HepG2 (cell line): ENCODE data around the gene UGT1A3. TPM values are rescaled to one million over a fixed set of nuclear protein-coding genes. Genes with fewer than 3 reads are reported as not detected.
A peak's percentile ranks its signal among the peaks of the same experiment; 100 is the strongest.

Experiments used
- CC2D1A ChIP-seq: sonication (generic); formaldehyde crosslinking; IDR thresholded peaks from 2 replicates; pipeline ENCODE4 v1.8.1; 2023; ENCODE audit warnings: mild to moderate bottlenecking, missing genetic modification reagents
- CEBPG ChIP-seq: IDR thresholded peaks from 2 replicates; pipeline ENCODE4 v1.6.1; 2016
- FOSL1 ChIP-seq: sonication (generic); formaldehyde crosslinking; IDR thresholded peaks from 2 replicates; pipeline ENCODE4 v1.9.0; 2021; ENCODE audit warnings: missing genetic modification reagents, borderline replicate concordance
- HIVEP1 ChIP-seq: sonication (generic); formaldehyde crosslinking; IDR thresholded peaks from 2 replicates; pipeline ENCODE4 v1.4.0; 2020; ENCODE audit warnings: mild to moderate bottlenecking, missing genetic modification reagents
- JUNB ChIP-seq: sonication (generic); formaldehyde crosslinking; IDR thresholded peaks from 2 replicates; pipeline ENCODE4 v1.8.0; 2022; ENCODE audit warnings: missing genetic modification reagents, mild to moderate bottlenecking, borderline replicate concordance
- KLF9 ChIP-seq: IDR thresholded peaks from 2 replicates; pipeline ENCODE4 v1.6.1; 2016; ENCODE audit warnings: low read depth
- RORA ChIP-seq: sonication (generic); formaldehyde crosslinking; IDR thresholded peaks from 2 replicates; pipeline ENCODE4 v1.5.0; 2020; ENCODE audit warnings: mild to moderate bottlenecking, missing genetic modification reagents, moderate library complexity
- SIN3A ChIP-seq: IDR thresholded peaks from 2 replicates; pipeline ENCODE4 v1.6.1; 2011; ENCODE audit warnings: low read depth, mild to moderate bottlenecking, control low read depth, low read length, borderline replicate concordance
- SRF ChIP-seq: IDR thresholded peaks from 2 replicates; pipeline ENCODE4 v1.6.1; 2011; ENCODE audit warnings: mild to moderate bottlenecking, low read depth, low read length, moderate library complexity
- SYNCRIP ChIP-seq: fragments of 200-400 bp; formaldehyde crosslinking; IDR thresholded peaks from 2 replicates; pipeline ENCODE4 v1.6.1; 2018; ENCODE audit warnings: mild to moderate bottlenecking, low read depth, low read length; ENCODE audit not compliant: insufficient read depth
- YEATS2 ChIP-seq: sonication (generic); formaldehyde crosslinking; IDR thresholded peaks from 2 replicates; pipeline ENCODE4 v1.4.0; 2020; ENCODE audit warnings: missing genetic modification reagents, borderline replicate concordance
- ZNF235 ChIP-seq: sonication (generic); formaldehyde crosslinking; IDR thresholded peaks from 2 replicates; pipeline ENCODE4 v1.8.1; 2023; ENCODE audit warnings: mild to moderate bottlenecking, missing genetic modification reagents, borderline replicate concordance
- ZNF605 ChIP-seq: sonication (generic); formaldehyde crosslinking; IDR thresholded peaks from 2 replicates; pipeline ENCODE4 v1.8.0; 2022; ENCODE audit warnings: mild to moderate bottlenecking, missing genetic modification reagents
- ZNF672 ChIP-seq: sonication (generic); formaldehyde crosslinking; IDR thresholded peaks from 2 replicates; pipeline ENCODE4 v1.8.1; 2022; ENCODE audit warnings: missing genetic modification reagents
- ZNF703 ChIP-seq: sonication (generic); formaldehyde crosslinking; IDR thresholded peaks from 2 replicates; pipeline ENCODE4 v1.5.1; 2020; ENCODE audit warnings: missing genetic modification reagents, mild to moderate bottlenecking, moderate library complexity, borderline replicate concordance
- ZNF709 ChIP-seq: sonication (generic); formaldehyde crosslinking; IDR thresholded peaks from 2 replicates; pipeline ENCODE4 v1.5.0; 2020; ENCODE audit warnings: mild to moderate bottlenecking, missing genetic modification reagents
- polyA plus RNA-seq, 8 experiments: library from polyadenylated mRNA; depleted of rRNA in 3 of 8; stranded (reverse) in 7 of 8; unstranded in 1 of 8; fragments of >200 nt; fragmentation: Illumina TruSeq in 4 of 8; extraction: Trizol in 4 of 8; gene quantifications; 2 replicates each; pipeline versions ENCODE4 v1.2.1 to v1.2.3, GENCODE V29; 2011 to 2016; ENCODE audit warnings: low read depth in 4 of 8, missing spikeins in 1 of 8, mixed read lengths in 1 of 8; ENCODE audit not compliant: insufficient read depth in 1 of 8
- total RNA-seq, 5 experiments: library from RNA; depleted of rRNA; stranded (reverse); fragments of >200 nt; fragmentation: Illumina TruSeq; extraction: Trizol; gene quantifications; 2 replicates each; pipeline ENCODE4 v1.2.3, GENCODE V29; 2016; ENCODE audit warnings: low read depth in 1 of 5
- TF ChIP-seq, protein P1 (sequence below): sonication (generic); formaldehyde crosslinking; IDR thresholded peaks from 2 replicates; pipeline ENCODE4 v1.5.1; 2020; ENCODE audit warnings: missing genetic modification reagents, mild to moderate bottlenecking, borderline replicate concordance
- TF ChIP-seq, protein P2 (sequence below): sonication (generic); formaldehyde crosslinking; IDR thresholded peaks from 2 replicates; pipeline ENCODE4 v1.4.0; 2020; ENCODE audit warnings: missing genetic modification reagents
- TF ChIP-seq, protein P3 (sequence below): sonication (generic); formaldehyde crosslinking; IDR thresholded peaks from 2 replicates; pipeline ENCODE4 v1.4.0; 2020; ENCODE audit warnings: mild to moderate bottlenecking, missing genetic modification reagents, borderline replicate concordance
- TF ChIP-seq, protein P4 (sequence below): sonication (generic); formaldehyde crosslinking; IDR thresholded peaks from 2 replicates; pipeline ENCODE4 v1.4.0; 2020; ENCODE audit warnings: mild to moderate bottlenecking, missing genetic modification reagents

Gene UGT1A3
- total and polyA plus RNA-seq, 2 of the 13 experiments (the other 11 are each of a cell fraction or from before 2014, with no cell fraction given) = not detected

DNA sequence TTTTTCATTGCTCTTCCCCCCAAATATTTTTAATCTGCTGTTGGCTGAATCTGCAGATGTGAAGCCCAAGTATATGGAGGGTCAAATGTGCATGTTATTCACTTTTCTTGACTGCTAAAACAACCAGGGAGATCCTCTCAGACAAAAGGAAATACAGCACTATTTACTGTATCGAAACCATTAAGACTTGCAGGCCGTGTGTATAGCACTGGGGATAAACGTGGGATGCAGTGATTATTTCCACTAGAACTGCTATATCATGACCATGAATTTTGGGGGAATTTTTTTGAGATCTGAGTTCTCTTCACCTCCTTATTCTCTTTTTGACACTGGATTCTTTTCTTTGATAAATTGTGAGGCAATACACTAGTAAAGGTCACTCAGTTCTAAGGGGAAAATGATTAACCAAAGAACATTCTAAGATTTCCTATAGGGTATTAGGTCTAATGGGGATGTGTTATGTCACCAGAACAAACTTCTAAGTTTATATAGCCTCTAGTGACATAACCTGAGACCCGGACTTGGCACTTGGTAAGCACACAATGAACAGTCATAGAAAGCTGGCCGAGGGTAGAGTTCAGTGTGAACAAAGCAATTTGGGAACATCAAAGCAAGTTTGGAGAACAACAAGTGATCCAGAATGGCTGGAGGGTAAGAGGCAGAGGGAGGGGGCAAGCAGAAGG is 16.4 kb downstream of the UGT1A3 start (continued):
- peak; percentile 87; the same call in 1 of the 2 replicates for TF ChIP-seq CC2D1A (CRISPR knock-in tag)
- TF ChIP-seq YEATS2 (CRISPR knock-in tag) = peak; percentile 66; the same call in 1 of the 2 replicates
- TF ChIP-seq SRF = no peak
- peak; percentile 47; the same call in 1 of the 2 replicates for TF ChIP-seq KLF9 (CRISPR knock-in tag)
- no peak for TF ChIP-seq SYNCRIP
- peak; percentile 76 for TF ChIP-seq JUNB (CRISPR knock-in tag)
- no peak; the same call in 1 of the 2 replicates for TF ChIP-seq HIVEP1 (CRISPR knock-in tag)
- TF ChIP-seq ZNF709 (CRISPR knock-in tag) = peak; percentile 65; the same call in 1 of the 2 replicates
- TF ChIP-seq ZNF235 (CRISPR knock-in tag) = 0 out of 2 replicates have a peak, but pooled peaks have one; percentile 25
- TF ChIP-seq ZNF605 (CRISPR knock-in tag) = peak; percentile 76
- peak; percentile 94; the same call in 1 of the 2 replicates for TF ChIP-seq ZNF703
- TF ChIP-seq ZNF672 (CRISPR knock-in tag) = no peak
- TF ChIP-seq, protein P1, sequence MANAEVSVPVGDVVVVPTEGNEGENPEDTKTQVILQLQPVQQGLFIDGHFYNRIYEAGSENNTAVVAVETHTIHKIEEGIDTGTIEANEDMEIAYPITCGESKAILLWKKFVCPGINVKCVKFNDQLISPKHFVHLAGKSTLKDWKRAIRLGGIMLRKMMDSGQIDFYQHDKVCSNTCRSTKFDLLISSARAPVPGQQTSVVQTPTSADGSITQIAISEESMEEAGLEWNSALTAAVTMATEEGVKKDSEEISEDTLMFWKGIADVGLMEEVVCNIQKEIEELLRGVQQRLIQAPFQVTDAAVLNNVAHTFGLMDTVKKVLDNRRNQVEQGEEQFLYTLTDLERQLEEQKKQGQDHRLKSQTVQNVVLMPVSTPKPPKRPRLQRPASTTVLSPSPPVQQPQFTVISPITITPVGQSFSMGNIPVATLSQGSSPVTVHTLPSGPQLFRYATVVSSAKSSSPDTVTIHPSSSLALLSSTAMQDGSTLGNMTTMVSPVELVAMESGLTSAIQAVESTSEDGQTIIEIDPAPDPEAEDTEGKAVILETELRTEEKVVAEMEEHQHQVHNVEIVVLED (CRISPR knock-in tag) = no peak
- TF ChIP-seq, protein P2, sequence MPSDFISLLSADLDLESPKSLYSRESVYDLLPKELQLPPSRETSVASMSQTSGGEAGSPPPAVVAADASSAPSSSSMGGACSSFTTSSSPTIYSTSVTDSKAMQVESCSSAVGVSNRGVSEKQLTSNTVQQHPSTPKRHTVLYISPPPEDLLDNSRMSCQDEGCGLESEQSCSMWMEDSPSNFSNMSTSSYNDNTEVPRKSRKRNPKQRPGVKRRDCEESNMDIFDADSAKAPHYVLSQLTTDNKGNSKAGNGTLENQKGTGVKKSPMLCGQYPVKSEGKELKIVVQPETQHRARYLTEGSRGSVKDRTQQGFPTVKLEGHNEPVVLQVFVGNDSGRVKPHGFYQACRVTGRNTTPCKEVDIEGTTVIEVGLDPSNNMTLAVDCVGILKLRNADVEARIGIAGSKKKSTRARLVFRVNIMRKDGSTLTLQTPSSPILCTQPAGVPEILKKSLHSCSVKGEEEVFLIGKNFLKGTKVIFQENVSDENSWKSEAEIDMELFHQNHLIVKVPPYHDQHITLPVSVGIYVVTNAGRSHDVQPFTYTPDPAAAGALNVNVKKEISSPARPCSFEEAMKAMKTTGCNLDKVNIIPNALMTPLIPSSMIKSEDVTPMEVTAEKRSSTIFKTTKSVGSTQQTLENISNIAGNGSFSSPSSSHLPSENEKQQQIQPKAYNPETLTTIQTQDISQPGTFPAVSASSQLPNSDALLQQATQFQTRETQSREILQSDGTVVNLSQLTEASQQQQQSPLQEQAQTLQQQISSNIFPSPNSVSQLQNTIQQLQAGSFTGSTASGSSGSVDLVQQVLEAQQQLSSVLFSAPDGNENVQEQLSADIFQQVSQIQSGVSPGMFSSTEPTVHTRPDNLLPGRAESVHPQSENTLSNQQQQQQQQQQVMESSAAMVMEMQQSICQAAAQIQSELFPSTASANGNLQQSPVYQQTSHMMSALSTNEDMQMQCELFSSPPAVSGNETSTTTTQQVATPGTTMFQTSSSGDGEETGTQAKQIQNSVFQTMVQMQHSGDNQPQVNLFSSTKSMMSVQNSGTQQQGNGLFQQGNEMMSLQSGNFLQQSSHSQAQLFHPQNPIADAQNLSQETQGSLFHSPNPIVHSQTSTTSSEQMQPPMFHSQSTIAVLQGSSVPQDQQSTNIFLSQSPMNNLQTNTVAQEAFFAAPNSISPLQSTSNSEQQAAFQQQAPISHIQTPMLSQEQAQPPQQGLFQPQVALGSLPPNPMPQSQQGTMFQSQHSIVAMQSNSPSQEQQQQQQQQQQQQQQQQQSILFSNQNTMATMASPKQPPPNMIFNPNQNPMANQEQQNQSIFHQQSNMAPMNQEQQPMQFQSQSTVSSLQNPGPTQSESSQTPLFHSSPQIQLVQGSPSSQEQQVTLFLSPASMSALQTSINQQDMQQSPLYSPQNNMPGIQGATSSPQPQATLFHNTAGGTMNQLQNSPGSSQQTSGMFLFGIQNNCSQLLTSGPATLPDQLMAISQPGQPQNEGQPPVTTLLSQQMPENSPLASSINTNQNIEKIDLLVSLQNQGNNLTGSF (CRISPR knock-in tag) = no peak
- no peak for TF ChIP-seq RORA (CRISPR knock-in tag)
- no peak for TF ChIP-seq SIN3A
- TF ChIP-seq, protein P3, sequence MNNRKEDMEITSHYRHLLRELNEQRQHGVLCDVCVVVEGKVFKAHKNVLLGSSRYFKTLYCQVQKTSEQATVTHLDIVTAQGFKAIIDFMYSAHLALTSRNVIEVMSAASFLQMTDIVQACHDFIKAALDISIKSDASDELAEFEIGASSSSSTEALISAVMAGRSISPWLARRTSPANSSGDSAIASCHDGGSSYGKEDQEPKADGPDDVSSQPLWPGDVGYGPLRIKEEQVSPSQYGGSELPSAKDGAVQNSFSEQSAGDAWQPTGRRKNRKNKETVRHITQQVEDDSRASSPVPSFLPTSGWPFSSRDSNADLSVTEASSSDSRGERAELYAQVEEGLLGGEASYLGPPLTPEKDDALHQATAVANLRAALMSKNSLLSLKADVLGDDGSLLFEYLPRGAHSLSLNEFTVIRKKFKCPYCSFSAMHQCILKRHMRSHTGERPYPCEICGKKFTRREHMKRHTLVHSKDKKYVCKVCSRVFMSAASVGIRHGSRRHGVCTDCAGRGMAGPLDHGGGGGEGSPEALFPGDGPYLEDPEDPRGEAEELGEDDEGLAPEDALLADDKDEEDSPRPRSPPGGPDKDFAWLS (CRISPR knock-in tag) = no peak
- TF ChIP-seq, protein P4, sequence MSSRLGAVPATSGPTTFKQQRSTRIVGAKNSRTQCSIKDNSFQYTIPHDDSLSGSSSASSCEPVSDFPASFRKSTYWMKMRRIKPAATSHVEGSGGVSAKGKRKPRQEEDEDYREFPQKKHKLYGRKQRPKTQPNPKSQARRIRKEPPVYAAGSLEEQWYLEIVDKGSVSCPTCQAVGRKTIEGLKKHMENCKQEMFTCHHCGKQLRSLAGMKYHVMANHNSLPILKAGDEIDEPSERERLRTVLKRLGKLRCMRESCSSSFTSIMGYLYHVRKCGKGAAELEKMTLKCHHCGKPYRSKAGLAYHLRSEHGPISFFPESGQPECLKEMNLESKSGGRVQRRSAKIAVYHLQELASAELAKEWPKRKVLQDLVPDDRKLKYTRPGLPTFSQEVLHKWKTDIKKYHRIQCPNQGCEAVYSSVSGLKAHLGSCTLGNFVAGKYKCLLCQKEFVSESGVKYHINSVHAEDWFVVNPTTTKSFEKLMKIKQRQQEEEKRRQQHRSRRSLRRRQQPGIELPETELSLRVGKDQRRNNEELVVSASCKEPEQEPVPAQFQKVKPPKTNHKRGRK (CRISPR knock-in tag) = no peak
- TF ChIP-seq CEBPG (CRISPR knock-in tag) = peak; percentile 83
- no peak for TF ChIP-seq FOSL1 (CRISPR knock-in tag)
